Esophagus muscularis mucosa (tissue), 4 donors: Measurements from ENCODE around the gene ARX.

ENCODE experiments used
- CTCF ChIP-seq, 3 experiments: fragments of 200-600 bp in 2 of 3; fragments of 450-650 bp in 1 of 3; sonication (generic) in 2 of 3; IDR thresholded peaks; one replicate each; pipeline ENCODE4 v1.5.1; 2017 to 2019; ENCODE audit warnings: antibody characterized with exemption in 3 of 3, mild to moderate bottlenecking in 2 of 3, moderate library complexity in 1 of 3
- EP300 ChIP-seq: sonication (generic); formaldehyde crosslinking; IDR thresholded peaks from one replicate; pipeline ENCODE4 v1.6.1; 2017; ENCODE audit warnings: antibody characterized with exemption
- POLR2A ChIP-seq: fragments of 450-650 bp; IDR thresholded peaks from one replicate; pipeline ENCODE4 v1.6.1; 2017; ENCODE audit warnings: antibody characterized with exemption, moderate library complexity, mild to moderate bottlenecking, low read depth
- POLR2AphosphoS5 ChIP-seq, 2 donors: sonication (generic); formaldehyde crosslinking; IDR thresholded peaks; one replicate each; pipeline ENCODE4 v1.6.1; 2017; ENCODE audit warnings: antibody characterized with exemption in 2 of 2

DNA sequence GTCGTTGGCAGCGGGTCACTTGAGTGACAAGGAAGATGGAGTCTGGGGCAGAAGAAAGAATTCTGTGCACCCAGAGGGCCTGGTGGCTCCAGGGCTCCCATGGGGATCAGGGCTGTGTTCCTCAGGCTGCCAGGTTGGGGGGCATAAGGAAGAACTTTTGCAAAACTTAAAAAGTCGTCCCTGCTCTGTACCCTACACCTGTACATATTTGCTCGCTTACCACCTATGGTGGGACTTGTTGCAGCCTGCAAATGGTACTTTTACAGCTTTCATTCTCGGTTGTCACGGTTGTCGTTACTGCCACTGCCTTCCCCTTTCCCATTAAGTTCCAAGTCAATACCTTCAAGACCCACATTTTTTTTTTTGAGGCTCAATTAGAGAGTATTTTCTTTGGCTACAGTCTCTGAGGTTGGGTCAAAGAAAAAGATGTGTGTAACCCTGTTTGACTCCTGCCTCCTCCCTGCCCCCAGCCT lies 9.1 kb downstream of the ARX start:
- no peak for TF ChIP-seq CTCF (IDR thresholded peaks at IDR 0.05)
- no peak for TF ChIP-seq EP300
- no peak for TF ChIP-seq POLR2AphosphoS5 (IDR thresholded peaks at IDR 0.05)
- TF ChIP-seq POLR2A: no peak
